ENCODE measurements around the gene NACC2.

NACC2 gene

GRCh38 chr9:136055715-136056545 is 39.2 kb downstream of the NACC2 start:
- no peak for DNase-seq (ENCODE audit: low read depth)

GRCh38 chr9:136054798-136055714 is 40.0 kb downstream of the NACC2 start:
- no peak for DNase-seq (ENCODE audit: low read depth)

- no peak for DNase-seq (ENCODE audit: low read depth)
Measured at GRCh38 chr9:136054146-136054545, 40.9 kb downstream of the NACC2 start.

GRCh38 chr9:136053757-136054142 is 41.3 kb downstream of the NACC2 start:
- DNase-seq (ENCODE audit: low read depth) = no peak

- DNase-seq (ENCODE audit: low read depth) = no peak
Measured at GRCh38 chr9:136052991-136053756, 41.9 kb downstream of the NACC2 start.

- no peak for DNase-seq (ENCODE audit: low read depth)
Measured at GRCh38 chr9:136052472-136052880, 42.6 kb downstream of the NACC2 start.

- DNase-seq (ENCODE audit: low read depth) = peak; percentile 83
Measured at GRCh38 chr9:136051837-136052471, 43.1 kb downstream of the NACC2 start.

GRCh38 chr9:136051453-136051836 is 43.6 kb downstream of the NACC2 start:
- no peak for DNase-seq (ENCODE audit: low read depth)

- DNase-seq (ENCODE audit: low read depth) = no peak
Measured at GRCh38 chr9:136050701-136051452, 44.2 kb downstream of the NACC2 start.

- DNase-seq (ENCODE audit: low read depth) = no peak
Measured at GRCh38 chr9:136050266-136050700, 44.8 kb downstream of the NACC2 start.

- DNase-seq (ENCODE audit: low read depth) = no peak
Measured at GRCh38 chr9:136049491-136050265, 45.4 kb downstream of the NACC2 start.

GRCh38 chr9:136048560-136049411 is 46.3 kb downstream of the NACC2 start:
- no peak for DNase-seq (ENCODE audit: low read depth)

- DNase-seq (ENCODE audit: low read depth) = no peak
Measured at GRCh38 chr9:136047775-136048559, 47.1 kb downstream of the NACC2 start.

- DNase-seq (ENCODE audit: low read depth) = no peak
Measured at GRCh38 chr9:136047076-136047774, 47.9 kb downstream of the NACC2 start.

GRCh38 chr9:136046554-136046920 is 48.6 kb downstream of the NACC2 start:
- DNase-seq (ENCODE audit: low read depth) = no peak

GRCh38 chr9:136045595-136046553 is 49.2 kb downstream of the NACC2 start:
- no peak for DNase-seq (ENCODE audit: low read depth)

Measured in stromal cell of bone marrow (primary cell).